Vagina (tissue), 2 donors: ENCODE measurements around the gene SLC12A8.

Source experiments
- CTCF ChIP-seq, 3 experiments: fragments of 450-650 bp in 2 of 3; fragments of 200-600 bp in 1 of 3; sonication (generic) in 1 of 3; IDR thresholded peaks; one replicate each; pipeline ENCODE4 v1.5.1; 2017 to 2019; ENCODE audit warnings: antibody characterized with exemption in 3 of 3, mild to moderate bottlenecking in 2 of 3, moderate library complexity in 2 of 3
- POLR2A ChIP-seq, 2 donors: fragments of 450-650 bp; IDR thresholded peaks; one replicate each; pipeline ENCODE4 v1.6.1; 2017; ENCODE audit warnings: antibody characterized with exemption in 2 of 2, mild to moderate bottlenecking in 2 of 2, moderate library complexity in 2 of 2

DNA sequence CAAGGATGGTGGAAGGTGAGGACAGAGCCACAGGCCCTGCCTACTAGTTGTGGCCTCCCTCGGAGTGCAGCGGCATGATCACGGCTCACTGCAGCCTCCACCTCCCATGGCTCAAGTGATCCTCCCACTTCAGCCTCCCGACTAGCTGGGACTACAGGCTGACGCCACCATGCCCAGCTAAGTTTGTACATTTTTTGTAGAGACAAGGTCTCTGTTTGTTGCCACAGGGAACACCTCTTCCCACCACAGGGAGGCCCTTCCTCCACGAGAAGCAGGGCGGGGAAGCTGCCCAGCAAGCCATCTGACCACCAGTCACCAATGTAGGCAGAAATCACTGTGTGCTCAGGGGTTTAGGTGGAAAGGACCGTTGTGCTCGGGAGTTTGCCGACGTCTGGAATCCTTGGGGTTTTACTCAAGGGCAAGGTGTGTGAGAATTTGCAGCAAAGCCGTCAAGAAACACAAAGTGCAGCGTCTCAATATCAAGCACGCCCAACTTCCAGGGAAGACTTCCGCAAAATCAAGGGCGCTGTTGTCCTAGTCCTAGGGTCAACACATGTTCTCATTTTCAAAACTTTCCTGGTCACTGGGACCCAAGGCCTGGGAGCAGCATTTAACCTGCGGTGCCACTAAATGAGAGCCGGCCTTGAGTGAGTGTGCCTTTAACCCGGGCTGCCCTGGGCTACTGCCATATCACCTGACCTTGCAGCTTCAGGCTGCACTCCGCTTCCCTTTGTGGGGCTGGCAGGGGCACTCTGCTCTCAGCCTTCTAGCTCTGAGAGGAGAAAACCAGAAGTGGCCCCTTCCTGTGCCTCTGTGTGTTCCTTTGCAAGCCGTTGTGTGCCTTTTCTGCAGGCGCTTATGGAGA is 65.7 kb downstream of the SLC12A8 start:
- no peak for TF ChIP-seq CTCF (IDR thresholded peaks at IDR 0.05)
- TF ChIP-seq POLR2A (IDR thresholded peaks at IDR 0.05) = no peak
